ENCODE results near the gene TKFC. TPM values are rescaled to one million over a fixed set of nuclear protein-coding genes. Genes with fewer than 3 reads are reported as not detected.

Gene TKFC
- total and polyA plus RNA-seq, 9 of the 15 experiments (the other 6 are each of a cell fraction or from before 2014, with no cell fraction given) = 2.0 to 61.7 (median 28.5) TPM

GRCh38 chr11:61332797-61333549, at the start of gene TKFC, which contains the start of gene DDB1 (continued):
- TF ChIP-seq, protein P1, sequence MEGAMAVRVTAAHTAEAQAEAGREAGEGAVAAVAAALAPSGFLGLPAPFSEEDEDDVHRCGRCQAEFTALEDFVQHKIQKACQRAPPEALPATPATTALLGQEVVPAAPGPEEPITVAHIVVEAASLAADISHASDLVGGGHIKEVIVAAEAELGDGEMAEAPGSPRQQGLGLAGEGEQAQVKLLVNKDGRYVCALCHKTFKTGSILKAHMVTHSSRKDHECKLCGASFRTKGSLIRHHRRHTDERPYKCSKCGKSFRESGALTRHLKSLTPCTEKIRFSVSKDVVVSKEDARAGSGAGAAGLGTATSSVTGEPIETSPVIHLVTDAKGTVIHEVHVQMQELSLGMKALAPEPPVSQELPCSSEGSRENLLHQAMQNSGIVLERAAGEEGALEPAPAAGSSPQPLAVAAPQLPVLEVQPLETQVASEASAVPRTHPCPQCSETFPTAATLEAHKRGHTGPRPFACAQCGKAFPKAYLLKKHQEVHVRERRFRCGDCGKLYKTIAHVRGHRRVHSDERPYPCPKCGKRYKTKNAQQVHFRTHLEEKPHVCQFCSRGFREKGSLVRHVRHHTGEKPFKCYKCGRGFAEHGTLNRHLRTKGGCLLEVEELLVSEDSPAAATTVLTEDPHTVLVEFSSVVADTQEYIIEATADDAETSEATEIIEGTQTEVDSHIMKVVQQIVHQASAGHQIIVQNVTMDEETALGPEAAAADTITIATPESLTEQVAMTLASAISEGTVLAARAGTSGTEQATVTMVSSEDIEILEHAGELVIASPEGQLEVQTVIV (CRISPR knock-in tag; IDR thresholded peaks at IDR 0.05; ENCODE audit: borderline replicate concordance) = no peak
- TF ChIP-seq PHTF2 (CRISPR knock-in tag; IDR thresholded peaks at IDR 0.05) = no peak
- TF ChIP-seq ZNF232 (CRISPR knock-in tag; IDR thresholded peaks at IDR 0.05) = no peak
- TF ChIP-seq BRF1 (IDR thresholded peaks at IDR 0.05; ENCODE audit: borderline replicate concordance, extremely low read depth, insufficient read length) = no peak
- TF ChIP-seq MTA1 (IDR thresholded peaks at IDR 0.05; ENCODE audit: borderline replicate concordance) = no peak
- no peak for TF ChIP-seq HES1 (IDR thresholded peaks at IDR 0.05; ENCODE audit: low read depth)
- TF ChIP-seq LCOR (CRISPR knock-in tag; IDR thresholded peaks at IDR 0.05) = peak; percentile 88
- TF ChIP-seq DACH1 (IDR thresholded peaks at IDR 0.05; ENCODE audit: partially characterized antibody) = no peak
- TF ChIP-seq HMGN3 (IDR thresholded peaks at IDR 0.05; ENCODE audit: borderline replicate concordance, extremely low read depth, insufficient read length, low read depth, low read length) = peak; percentile 86
- TF ChIP-seq GTF2E2 (tag; IDR thresholded peaks at IDR 0.05) = peak; percentile 85
- TF ChIP-seq RFX5 (IDR thresholded peaks at IDR 0.05; ENCODE audit: low read depth, low read length) = no peak
- TF ChIP-seq AFF1 (IDR thresholded peaks at IDR 0.05; ENCODE audit: low read depth in 1 of 2, partially characterized antibody in 2 of 2) = peak in 1 of 2 experiments; percentile 48
- TF ChIP-seq ARID1B (IDR thresholded peaks at IDR 0.05) = no peak; the same call in 1 of the 2 replicates
- peak; percentile 86 for TF ChIP-seq KDM5B (IDR thresholded peaks at IDR 0.05; ENCODE audit: insufficient replicate concordance, low read depth, low read length)
- TF ChIP-seq TEAD2 (tag; IDR thresholded peaks at IDR 0.05) = no peak
- no peak for TF ChIP-seq CBFA2T3 (IDR thresholded peaks at IDR 0.05)
- TF ChIP-seq, protein P2, sequence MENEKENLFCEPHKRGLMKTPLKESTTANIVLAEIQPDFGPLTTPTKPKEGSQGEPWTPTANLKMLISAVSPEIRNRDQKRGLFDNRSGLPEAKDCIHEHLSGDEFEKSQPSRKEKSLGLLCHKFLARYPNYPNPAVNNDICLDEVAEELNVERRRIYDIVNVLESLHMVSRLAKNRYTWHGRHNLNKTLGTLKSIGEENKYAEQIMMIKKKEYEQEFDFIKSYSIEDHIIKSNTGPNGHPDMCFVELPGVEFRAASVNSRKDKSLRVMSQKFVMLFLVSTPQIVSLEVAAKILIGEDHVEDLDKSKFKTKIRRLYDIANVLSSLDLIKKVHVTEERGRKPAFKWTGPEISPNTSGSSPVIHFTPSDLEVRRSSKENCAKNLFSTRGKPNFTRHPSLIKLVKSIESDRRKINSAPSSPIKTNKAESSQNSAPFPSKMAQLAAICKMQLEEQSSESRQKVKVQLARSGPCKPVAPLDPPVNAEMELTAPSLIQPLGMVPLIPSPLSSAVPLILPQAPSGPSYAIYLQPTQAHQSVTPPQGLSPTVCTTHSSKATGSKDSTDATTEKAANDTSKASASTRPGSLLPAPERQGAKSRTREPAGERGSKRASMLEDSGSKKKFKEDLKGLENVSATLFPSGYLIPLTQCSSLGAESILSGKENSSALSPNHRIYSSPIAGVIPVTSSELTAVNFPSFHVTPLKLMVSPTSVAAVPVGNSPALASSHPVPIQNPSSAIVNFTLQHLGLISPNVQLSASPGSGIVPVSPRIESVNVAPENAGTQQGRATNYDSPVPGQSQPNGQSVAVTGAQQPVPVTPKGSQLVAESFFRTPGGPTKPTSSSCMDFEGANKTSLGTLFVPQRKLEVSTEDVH (IDR thresholded peaks at IDR 0.05; ENCODE audit: low read depth, partially characterized antibody) = peak; percentile 19

Measured in K562 (cell line).